Hippocampal formation (tissue), 2 donors: Measurements from ENCODE around the gene CDCA5.

Source experiments
- DNase-seq, 2 donors: peaks; one replicate each; lab custom pipeline; 2025; lab: John Stamatoyannopoulos, UW

Gene CDCA5

GRCh38 chr11:65107751-65108468 lies 24.1 kb upstream of the CDCA5 start:
- DNase-seq, result no peak

GRCh38 chr11:65107078-65107477 lies 23.2 kb upstream of the CDCA5 start:
- DNase-seq, result no peak

GRCh38 chr11:65104628-65105027 lies 20.8 kb upstream of the CDCA5 start:
- no peak for DNase-seq

GRCh38 chr11:65103476-65103875 lies 19.6 kb upstream of the CDCA5 start:
- no peak for DNase-seq

- DNase-seq, result peak; percentile 46 to 60
Observed at GRCh38 chr11:65102142-65103095, 18.6 kb upstream of the CDCA5 start.

GRCh38 chr11:65100674-65101350 lies 17.0 kb upstream of the CDCA5 start:
- DNase-seq, result no peak

DNA sequence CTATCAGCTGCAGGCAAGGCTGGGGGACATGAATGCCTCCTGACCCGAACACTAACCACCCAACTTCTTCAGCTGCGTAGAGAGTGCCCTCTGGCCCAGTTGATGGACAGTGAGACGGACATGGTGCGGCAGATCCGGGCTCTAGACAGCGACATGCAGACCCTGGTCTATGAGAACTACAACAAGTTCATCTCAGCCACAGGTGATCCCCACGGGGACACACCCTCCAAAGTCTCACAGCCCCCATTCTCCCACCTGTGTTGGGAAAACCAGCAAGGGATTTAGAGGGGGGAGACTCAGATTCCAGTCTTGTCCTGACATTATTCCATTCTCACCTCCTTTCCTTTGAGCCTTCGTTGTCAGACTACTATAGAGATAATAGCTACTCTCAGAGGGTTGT lies 13.1 kb upstream of the CDCA5 start:
- no peak for DNase-seq

- DNase-seq, result peak; percentile 81 to 83
Observed at GRCh38 chr11:65095974-65096806, 12.3 kb upstream of the CDCA5 start, which contains the start of gene VPS51. TSS of gene VPS51 (plus strand) at chr11:65096214. CDS start at chr11:65096251, 37 bp downstream.

DNA sequence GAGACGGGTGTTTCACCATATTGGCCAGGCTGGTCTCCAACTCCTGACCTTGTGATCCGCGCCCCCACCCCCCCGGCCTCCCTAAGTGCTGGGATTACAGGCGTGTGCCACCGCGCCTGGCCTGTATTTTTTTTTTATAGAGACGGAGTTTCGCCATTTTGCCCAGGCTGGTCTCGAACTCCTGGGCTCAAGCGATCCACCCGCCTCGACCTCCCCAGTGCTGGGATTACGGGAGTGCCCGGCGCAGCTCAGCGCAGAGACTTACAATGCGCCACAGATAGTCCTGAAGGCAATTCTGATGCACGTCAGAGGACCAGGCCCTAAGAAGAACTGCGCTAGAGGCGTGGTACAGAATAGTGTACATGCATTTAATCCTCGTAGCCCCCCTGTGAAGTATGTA lies 11.6 kb upstream of the CDCA5 start:
- DNase-seq, result no peak

- DNase-seq, result peak; percentile 14 to 55
Observed at GRCh38 chr11:65090628-65091027, 6.8 kb upstream of the CDCA5 start.

- DNase-seq, result no peak
Observed at GRCh38 chr11:65089621-65090020, 5.8 kb upstream of the CDCA5 start.

- no peak for DNase-seq
Observed at GRCh38 chr11:65087827-65088226, 4.0 kb upstream of the CDCA5 start.

- DNase-seq, result no peak
Observed at GRCh38 chr11:65087216-65087615, 3.4 kb upstream of the CDCA5 start.

- DNase-seq, result no peak
Observed at GRCh38 chr11:65086809-65087208, 3.0 kb upstream of the CDCA5 start.

GRCh38 chr11:65085446-65085845 lies 1.6 kb upstream of the CDCA5 start:
- no peak for DNase-seq

- no peak for DNase-seq
Observed at GRCh38 chr11:65084598-65085375, 947 bp upstream of the CDCA5 start.

- DNase-seq, result no peak
Observed at GRCh38 chr11:65083134-65083833, 556 bp downstream of the CDCA5 start.

DNA sequence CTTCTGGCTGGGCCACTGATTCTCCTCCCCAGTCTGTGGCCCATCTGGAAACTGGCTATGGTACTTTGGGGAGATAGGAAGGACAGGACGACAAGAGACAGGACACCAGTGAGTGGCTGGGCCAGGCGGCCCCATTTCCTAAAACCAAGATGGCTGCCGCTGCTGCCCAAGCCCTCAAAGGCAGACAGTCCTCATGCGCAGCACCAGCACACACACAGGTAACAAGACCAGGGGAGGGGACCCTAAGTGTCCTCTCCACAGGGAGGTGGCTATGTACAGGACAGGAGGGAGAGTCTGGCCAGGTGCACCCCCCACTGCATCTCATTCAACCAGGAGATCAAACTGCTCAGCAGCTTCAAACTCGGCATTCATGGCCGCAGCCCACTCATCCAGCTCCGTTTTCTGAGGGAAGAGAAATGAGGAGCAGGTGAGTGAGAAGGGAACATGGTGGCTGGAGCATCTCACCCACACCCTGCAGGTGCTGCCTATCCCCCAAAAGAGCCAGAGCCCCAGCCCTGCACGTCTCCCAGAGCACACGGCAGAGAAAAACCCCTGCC lies 5.0 kb downstream of the CDCA5 start:
- no peak for DNase-seq

DNA sequence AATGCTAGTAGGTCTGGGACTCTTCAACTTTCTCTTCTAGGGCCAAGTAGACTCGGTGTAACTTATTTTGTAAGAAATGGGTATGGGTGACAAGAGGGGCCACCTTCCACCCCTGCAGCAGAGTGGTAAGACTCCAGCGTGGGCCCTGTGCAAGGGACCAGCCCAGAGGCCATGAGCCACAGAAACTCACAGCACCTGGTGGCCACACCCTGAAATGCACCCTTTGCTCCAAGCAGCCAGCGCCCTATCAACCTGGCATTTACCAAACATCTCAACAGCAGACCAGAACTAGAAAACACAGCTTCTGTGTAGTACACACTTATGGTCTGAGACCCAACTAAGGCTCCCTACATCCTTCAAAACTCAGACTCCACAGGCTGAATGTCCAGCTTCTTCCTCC lies 5.7 kb downstream of the CDCA5 start:
- no peak for DNase-seq

DNA sequence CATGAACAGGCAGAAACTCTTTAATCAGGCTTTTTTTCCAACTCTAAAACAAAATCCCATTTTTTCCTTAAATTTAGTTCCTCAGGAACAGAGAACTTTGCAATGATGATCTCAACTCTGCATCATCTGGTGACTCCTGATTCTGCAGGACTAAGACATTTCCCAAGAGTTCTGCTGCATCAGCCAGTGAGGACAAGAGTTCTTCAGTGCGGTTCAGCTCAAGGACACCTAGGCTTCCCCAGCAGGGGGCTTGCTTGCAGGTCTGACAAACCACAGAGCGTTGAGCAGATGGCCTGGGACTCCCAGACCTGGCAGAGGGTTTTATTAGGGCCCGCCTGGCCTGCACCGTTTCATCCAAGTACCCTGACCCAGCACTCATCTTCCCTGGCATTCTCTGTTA lies 6.4 kb downstream of the CDCA5 start:
- DNase-seq, result no peak
